HG02852 (cell line): Measurements from ENCODE around the gene TET3.

Source experiments
- ATAC-seq: cut with Tn5 transposase; IDR thresholded peaks from one replicate; pipeline ENCODE4 v1.9.1; 2021; ENCODE audit warnings: mild to moderate bottlenecking, moderate library complexity; ENCODE audit not compliant: unreplicated experiment

TET3 gene

DNA sequence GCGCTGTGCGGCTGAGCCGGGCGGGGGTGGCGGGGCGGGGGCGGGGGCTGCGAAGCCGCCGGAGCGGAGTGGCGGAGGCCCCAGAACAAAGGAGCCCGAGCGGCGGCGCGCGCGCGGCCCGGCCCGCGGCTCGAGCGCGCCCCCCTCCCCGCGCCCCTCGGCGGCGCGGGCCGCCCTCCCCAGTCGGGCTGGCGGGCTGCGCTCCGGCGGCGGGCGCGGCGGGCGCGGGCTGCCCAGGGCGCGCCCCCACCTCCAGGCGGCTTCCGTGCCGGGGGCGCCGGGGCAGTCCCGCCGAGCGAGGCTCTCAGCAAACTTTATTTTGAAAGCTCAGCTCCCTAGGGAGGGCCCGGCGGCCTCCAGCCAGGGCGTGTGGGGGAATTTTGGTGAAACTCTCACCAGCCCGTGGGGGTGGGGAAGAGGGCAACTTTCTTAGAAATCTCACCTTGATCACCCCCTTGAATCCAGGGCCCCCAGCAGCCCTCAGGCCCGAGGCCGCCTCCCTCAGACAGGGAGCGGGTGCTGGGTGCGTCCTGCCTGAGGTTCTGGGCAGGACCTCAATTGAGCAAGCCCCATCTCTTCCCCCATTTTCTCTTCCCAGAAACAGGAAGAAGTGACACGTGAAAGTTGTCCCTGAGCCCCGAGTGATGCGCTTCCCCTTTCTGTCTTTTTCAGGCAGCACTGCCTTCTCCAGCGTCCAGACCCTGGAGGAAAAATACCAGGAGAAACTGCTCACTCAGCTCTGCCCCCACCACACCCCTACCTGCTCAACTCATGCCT lies 786 bp downstream of the TET3 start:
- ATAC-seq: peak; percentile 23

DNA sequence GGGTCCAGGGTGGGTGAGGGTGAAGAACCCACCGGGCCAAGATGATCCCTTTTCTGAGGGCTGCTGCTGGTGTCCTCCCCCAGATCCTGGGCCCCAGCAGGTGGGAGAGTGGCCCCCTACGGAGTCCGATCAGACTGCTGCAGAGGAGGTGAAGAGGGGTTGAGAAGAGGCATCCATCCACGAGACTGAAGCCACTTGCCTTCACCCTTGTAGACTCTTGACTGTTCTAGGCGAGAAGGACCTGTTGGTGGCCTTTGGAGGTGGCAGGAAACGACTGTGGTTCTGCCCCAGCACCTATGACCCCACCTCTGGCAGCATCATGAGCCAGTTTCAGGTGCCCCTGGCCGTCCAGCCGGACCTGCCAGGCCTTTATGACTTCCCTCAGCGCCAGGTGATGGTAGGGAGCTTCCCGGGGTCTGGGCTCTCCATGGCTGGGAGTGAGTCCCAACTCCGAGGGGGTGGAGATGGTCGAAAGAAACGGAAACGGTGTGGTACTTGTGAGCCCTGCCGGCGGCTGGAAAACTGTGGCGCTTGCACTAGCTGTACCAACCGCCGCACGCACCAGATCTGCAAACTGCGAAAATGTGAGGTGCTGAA lies 1.5 kb downstream of the TET3 start:
- no peak for ATAC-seq

DNA sequence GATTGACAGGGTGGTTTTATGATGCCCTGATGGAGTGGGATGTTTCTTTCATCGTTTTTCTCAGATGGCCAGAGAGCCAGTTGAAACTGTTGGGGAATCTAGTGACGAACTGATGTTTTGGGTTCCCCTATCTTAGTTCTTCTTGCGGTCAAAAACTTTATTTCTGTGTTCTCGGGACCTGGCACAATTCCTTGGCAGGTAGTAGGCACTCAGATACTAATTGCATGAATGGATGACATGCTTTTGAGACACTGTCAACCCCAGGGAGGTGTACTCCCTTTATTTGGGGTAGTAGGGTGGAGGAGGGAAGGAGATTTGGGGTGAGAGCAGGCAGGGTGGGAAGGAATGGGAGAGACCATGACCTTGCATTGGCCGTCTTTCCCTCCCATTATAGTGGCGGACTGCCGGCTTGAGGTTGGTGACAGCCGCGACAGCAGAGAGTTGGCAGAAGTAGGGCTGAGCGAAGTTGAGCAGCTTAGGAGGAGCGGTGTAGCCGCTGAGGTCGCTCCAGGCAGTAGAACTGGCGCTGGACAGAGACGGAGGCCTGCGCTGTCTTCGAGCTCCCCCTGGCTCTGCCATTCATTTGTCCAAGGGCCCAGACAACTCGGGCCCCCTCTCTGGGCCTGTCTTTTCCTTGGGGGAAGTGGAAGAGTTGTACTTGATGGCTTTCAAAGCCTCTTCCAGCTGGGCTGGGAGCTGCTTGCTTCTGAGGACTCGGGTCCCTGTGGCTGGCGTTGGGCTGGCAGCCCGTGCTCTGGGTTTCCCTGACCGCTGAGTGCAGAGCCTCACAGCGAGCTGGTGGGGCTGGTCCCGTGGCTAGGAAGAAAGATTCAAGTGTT lies 2.6 kb downstream of the TET3 start:
- ATAC-seq: no peak

DNA sequence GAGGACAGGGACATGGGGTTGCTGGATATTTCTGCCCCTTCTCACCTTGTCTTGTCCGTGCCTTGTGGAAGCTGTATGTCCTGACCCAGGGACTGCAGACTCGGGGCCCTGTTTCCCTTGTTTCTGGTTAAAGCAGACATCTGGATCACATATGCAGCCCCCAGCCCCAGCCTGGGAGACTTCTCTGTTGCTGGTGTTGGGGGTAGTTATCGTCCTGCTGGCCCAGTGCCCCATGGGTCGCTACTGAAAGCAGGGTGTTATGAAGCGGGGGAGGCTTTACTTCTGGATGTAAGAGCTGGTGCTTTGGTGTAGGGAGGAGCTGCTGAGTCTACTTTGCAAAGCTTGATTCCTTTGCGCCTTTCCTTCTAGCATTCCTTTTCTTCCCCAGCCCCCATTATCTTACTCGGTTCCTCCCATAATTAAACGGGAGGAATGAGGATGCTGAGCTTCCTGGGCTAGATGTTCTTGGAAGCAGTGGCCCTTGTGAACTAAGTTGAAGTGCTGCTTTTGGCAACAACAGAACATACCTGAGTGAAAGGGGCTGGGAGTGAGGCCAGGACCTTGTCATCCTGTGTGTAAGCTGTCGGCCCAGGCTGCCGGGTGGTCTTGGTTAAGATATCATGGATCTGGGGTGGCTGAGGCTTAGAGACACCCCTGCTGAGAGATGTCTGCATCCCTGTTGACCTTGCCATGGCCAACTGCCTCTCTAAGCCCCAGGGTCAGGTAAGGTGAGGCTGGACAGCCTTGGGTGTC lies 3.4 kb downstream of the TET3 start:
- no peak for ATAC-seq

DNA sequence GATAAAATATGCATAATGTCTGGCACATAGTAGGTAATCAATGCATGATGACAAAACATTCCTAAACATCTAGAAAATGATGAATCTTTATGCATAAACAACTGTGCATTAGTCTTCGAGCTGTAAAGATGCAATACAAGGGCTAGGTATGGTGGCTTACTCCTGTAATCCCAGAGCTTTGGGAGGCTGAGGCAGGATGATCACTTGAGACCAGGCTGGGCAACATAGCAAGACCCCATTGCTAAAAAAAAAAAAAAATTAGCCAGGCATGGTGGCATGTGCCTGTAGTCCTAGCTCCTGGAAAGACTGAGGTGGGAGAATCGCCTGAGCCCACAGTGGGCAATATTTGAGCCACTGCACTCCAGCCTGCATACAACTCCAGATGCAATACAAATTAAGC lies 5.3 kb downstream of the TET3 start:
- no peak for ATAC-seq

DNA sequence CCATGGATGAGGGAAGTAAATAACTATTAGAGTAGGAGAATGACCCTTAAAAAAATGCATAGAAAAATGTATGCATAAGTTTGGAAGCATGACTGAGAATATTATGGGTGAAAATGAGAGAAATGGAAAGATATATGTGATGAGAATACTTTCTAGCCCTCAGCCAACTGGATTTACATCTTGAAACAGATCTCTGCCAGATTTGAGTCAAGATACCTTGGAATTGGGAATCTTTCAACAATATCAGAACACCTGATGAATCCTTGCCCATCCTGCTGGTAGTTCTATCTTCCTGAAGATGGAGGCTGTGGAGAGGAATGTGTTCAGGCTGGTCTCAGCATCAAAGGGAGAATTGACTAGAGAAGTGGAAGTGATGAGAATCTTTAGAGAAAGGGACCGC lies 5.8 kb downstream of the TET3 start:
- ATAC-seq: no peak

DNA sequence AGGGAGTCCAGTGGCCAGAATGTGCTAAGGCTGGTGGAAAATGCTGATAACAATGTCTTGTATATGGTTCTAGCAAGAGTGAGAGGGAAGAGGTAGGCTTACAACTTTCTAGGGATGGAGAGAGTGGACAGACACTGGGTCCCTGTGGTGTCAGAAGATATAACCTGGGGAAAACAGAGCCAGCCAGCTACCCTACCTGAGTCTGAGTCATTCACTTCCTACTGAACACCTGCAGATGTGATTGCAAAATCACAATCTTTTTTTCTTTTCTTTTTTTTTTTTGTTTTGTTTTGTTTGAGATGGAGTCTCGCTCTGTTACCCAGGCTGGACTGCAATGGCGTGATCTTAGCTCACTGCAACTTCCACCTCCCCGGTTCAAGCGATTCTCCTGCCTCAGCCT lies 7.3 kb downstream of the TET3 start:
- no peak for ATAC-seq

DNA sequence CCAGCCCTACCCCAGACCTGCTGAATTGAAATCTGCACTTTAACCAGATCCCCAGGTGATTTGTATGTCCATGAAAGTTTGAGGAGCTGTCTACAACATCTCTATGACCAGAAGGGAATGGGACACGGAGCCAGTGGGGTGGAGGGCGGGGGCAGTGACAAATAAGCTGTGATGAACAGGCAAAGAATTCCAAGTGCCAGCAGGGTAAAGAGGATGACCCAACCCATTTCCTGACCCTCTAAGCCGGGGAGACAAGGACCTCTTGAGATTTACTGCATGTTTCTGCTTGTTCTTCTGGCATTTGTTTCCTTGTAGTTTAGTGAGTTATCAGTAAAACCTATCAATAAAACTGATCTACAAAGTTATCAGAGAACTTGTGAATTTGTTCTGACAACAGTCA lies 8.7 kb downstream of the TET3 start:
- ATAC-seq: no peak

DNA sequence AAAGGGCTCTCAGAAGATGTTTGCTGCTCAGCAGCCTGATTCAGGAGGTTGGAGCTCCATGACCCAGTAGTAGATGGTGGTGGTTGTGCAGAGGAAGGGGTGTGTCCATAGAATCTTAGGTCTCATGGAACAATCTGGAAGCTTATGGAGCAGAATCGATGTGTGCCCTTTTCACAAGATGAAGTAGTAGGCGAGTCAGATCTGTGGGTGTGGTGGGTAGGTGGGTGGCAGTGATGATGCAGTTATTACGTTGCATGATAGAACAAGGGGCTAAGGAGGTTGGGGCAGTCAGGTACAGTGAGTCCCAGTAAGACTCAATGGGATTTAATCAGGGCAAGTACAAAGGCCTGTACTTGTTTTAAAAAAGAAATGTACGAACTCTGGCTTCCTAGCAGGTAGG lies 9.1 kb downstream of the TET3 start:
- no peak for ATAC-seq

DNA sequence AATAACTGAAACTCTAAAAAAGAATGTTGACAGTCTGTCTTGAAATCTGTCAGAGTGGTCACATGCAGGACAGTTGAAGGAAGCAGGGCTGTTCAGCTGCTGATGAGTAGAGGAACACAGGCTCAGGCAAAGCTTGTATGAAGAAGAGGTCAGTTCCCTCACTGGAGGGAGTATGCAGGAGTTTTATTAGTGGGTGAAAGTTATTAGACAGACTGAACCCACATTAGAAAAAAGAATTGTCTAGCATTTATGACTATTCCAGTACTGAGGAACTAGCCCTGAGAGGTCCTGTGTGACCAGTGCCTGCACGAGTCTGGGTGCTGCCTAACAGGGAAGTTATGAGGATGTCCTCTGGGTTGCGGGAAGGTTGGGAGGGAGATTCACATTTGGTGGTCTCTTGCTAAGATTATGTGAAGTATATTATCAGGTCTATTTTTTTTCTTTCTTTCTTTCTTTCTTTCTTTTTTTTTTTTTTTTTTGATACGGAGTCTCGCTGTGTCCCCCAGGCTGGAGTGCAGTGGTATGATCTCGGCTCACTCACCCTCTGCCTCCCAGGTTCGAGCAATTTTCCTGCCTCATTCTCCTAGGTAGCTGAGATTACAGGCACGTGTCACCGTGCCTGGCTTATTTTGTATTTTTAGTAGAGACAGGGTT lies 9.6 kb downstream of the TET3 start:
- ATAC-seq: no peak

DNA sequence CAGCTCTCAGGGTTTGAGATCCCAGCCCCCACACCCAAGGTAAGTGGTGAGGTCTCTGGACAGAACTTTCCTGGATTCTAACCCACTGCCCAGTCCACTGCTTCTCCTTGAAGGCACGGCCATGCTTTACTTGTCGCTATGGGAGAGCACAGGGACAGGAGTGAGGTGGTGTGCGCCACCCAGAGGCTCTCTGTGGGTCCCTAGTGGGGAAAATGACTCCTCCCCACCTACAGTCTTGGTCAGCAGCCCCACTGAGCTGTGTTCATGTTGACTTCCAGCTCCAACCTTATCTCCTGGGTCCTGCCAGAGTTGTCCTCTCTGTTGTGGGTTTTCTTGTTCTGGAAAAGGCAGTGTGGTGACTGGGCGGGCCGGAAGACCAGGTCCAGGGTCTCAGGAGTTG lies 11.1 kb downstream of the TET3 start:
- ATAC-seq: no peak

DNA sequence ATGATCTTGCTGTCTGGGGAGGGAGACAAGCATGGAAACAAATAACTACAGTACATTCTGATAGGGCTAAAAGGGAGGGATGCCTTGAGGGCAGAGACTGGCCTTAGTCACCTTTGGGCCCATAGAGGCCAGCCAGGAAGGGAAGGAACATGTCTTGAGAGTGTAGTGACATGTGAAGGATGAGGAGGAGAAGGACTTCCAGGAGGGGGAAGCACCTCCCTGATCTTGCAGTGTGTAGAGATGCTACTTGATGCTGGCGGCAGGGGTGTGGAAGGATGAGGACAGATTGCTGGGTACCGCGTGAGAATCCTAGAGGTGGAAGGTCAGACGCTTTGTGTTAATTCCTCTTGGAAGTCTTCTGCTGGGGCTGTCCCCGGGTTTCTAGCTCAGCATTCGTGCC lies 13.1 kb downstream of the TET3 start:
- ATAC-seq: no peak

DNA sequence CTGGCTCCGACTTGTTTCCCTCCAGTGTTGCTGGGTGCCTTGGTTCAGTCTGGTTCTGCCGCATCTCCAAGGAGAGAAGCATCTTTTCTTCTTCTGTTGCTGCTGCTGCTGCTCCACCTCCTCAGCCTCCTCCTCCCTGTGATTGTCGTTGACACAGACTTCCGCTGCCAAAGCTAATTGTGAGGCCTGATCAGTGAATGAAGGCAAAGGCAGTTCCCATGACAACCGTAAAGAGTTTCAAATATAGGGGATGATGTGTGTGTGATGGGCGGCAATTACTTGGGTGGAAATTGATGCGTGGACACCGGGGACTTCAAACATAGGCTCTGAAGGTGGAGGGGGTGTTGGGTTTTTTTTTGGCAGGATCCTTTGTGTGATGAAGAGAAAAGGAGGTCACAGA lies 13.7 kb downstream of the TET3 start:
- ATAC-seq: no peak

DNA sequence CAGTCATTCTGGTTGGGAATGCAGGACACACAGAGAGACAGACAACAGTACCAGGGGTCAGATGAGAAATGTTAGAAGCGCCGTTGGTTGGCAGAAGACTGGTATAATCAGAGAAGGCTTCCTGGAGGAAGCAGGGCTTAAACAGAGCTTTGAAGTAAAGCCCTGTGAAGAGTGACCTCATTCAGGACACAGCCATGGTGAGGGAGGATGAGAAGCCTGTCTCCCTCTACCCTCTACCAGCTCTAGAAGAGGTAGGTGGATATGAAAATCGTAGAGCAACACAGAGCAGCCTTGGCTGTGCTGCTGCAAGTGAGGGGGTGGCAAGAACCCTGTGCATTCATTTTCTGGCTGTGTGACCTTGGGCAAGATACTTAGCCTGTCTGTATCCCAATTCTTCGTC lies 14.2 kb downstream of the TET3 start:
- ATAC-seq: no peak

DNA sequence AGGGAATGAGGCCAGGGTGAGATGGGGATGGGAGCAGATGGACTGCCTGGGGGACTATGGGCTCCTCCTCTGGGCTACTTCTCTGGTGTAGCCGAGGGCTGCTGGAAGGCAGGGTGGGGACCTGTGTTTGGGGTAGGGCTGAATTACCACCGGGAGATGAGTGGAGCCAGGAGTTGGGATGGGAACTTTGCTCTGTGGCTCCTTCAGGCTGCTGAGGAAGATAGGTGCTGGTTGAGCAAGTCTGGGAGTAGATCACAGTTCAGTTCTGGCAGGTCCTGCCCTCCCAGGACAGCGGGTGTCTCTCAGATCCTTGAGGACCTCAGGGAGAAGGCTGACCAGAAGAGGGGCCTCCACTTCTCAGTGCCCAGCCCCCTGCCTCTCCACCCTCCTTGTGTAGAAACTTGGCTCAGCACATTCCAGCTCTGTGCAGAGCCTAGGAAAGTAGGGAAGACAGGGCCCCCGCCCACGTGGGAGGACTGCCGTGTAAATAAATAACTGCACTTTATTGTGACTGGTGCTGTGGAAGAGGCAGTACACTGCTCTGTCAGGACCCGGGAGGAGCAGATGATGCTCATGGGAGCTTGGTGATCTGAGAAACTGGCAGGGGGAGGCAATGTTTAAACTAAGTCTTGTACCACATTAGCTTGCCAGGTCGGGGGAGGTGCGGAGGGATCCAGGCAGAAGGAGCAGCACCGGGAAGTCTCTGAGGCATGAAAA lies 15.3 kb downstream of the TET3 start:
- ATAC-seq: no peak

DNA sequence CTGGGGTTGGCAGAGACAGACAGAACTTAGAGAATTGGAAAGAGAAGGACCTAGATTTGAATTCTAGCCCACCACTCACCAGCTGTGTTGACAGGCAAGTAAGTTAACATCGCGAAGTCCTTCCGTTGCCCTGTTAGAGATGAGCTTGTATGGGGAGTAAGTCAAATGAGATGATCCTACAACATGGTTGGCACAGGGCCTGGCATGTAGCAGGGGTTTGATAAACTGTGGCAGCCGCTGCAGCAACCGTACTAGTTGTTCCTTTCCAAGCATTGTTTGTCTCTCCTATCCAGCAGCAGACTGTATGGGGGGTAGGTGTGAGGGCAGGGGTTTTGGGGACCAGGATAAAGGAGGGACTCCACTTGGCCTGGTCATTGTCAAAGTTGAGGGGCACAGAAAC lies 16.0 kb downstream of the TET3 start:
- no peak for ATAC-seq

DNA sequence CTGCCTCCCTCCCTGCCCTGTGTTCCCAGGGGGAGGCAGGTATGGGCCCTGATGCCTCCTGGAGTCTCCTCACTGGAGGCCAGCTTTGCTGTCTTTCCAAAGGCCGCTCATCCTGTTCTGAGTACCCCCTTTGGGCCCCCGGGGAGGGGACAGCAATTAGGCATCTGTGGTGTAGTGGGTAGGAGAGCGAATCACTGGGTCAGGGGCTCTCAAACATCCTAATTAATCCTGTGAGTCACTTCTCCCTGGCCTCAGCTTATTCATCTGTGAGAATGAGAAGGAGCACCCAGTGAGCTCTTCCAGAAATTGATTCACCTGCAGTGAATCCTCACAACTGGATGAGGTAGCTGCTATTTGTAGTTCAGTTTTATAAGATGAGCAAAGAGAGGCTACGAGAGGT lies 16.4 kb downstream of the TET3 start:
- ATAC-seq: no peak

DNA sequence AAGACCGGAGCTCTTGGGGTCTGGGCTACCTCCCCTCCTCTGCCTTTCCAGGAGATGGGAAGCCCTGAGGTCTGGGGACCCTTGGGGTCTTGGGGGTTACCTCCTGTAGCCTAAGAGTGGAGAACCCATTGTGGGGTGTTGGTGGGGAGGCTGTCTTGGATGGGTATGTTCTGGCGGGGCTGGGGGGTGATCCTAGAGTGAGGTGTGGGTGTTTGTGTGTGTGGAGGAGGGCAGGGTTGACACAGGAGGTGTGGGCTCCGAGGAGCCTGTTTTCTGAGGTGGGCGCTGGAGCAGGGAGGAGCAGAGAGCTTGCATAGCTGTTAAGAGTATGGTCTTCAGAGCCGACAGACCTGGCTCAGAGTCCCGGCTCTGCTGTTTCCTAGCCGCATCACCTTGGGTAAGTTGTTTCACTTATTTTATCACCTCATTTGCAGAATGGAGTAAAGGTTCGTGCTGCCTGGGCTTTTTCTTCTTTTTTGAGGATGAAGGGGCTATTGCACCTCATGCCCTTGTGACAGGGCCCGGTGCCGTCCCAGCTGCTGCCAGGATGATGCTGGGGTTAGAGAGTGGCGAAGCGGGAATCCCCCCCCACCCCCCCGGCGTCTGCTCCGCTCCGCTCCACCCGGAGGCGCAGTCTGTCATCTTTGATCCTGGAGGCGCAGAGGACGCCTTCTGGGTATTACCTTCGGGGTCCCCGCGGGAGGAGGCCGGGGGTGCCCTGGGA lies 17.2 kb downstream of the TET3 start:
- ATAC-seq: peak; percentile 37
